T1000 (cell line): ENCODE data around the gene NKX1-2.

ENCODE experiments used
- DNase-seq: peaks from one replicate; lab custom pipeline; 2025; ENCODE audit warnings: mixed read lengths; lab: John Stamatoyannopoulos, UW

NKX1-2 gene

GRCh38 chr10:124450012-124450782 is at the start of gene NKX1-2:
Gene NKX1-2, minus strand, starts transcription at chr10:124450035. Its CDS starts 92 bp downstream, at chr10:124449943.
- DNase-seq, result no peak

DNA sequence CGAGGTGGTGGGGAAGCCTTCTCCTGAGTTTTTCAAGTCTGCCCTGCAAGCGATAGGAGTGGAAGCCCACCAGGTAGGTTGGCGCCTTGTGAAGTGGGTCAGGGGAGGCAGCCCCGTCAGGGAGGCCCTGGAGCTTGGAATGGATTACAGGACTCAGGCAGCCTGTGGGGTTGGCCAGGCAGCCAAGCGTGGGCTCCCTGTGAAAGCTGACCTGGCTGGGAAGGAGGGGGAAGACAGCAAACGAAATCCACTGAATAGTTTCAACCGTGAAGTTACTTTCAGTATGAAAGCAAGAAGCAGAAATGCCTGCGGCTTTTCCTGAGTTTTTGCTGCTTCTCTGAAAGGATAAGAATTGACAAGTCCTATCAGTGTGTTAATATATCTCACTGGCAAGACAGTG is 48.2 kb upstream of the NKX1-2 start:
- no peak for DNase-seq

DNA sequence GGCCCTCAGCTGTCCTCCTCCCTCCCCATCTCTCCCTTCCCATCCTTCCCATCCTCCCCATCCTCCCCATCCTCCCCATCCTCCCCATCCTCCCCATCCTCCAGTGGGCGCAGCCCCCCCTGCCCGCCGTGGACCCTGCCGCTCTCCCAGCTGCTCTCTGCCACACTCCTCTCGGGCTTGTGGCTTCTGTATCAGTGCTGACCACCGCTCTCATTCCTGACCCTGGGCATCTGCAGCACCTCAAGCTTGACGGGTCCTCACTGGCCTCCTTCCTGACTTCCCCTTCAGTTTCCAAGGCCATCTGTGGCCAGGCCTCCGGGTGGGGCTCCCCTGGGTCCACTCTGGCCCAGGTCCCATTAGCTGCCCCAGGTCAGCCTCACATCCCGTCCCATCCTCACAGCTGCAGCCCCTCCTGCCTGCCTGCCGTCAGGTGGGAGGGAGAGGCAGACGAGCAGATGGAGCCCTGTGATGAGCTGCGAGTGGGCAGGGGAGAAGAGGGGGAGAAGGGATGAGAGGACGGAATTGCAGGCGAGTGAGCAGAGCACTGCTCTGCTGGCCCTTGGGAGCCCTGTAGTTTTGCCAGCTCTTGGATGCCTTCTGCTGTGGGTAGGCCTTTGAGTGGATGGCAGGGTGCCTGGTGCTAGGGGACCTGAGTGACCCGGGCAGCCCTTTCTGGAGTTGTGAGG is 47.5 kb upstream of the NKX1-2 start:
- no peak for DNase-seq

DNA sequence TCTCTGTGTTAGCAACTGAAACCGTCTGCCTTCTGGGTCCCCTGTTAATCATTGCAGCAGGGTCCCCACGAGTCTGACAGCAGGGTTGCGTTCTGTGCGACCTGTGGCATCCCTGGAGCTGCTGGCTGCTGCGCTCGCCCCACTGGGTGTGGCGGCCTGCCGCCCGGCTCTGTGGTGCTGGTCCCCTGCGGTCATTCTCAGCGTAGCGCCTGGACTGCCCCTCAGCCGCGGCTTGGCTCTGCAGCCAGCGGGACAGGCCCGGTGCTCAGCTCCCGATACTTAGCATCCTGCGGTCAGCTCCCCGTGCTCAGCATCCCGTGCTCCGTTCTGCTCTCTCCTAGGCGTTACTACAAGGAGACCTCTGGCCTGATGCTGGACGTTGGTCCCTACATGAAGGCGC is 46.8 kb upstream of the NKX1-2 start:
- no peak for DNase-seq

DNA sequence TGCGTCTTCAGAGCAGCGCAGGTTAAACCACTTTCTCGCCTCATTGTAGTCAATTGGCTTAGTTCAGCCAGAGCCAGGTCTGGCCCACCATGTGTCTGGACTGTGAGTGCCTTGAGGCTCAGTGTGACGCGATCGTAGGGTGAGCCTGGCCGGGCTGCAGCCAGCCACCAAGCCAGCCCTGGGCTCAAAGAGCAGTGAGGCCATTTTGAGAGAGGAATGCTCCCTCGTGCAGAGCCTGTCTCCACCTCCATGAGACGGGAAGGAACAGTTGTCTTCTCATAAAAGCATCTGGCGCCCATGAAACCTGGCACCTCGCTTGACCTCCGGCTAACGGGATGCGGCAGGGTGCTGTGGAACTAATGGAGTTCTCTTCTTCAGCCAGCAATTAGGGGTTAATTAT is 46.3 kb upstream of the NKX1-2 start:
- DNase-seq, result no peak

GRCh38 chr10:124495725-124496124 is 45.9 kb upstream of the NKX1-2 start:
- DNase-seq, result no peak

DNA sequence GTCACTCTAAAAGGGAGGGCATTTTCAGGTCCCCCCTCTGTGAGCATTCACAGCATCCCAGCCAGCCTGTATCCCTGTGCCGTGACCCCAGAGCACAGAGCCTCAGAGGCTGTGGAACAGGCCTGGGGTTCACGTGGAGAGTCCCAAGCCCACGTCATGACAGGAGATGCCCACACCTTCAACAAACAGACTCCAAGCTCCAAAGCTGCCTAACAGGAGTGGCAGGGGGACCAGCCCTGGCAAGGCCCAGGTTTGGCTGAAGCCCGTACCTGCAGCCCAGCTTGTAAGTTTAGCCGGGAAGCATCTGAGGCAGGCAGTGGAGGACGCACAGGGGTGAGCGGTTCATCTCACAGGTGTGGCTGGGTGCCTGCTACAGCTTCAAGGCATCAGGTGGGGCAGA is 45.3 kb upstream of the NKX1-2 start:
- no peak for DNase-seq

DNA sequence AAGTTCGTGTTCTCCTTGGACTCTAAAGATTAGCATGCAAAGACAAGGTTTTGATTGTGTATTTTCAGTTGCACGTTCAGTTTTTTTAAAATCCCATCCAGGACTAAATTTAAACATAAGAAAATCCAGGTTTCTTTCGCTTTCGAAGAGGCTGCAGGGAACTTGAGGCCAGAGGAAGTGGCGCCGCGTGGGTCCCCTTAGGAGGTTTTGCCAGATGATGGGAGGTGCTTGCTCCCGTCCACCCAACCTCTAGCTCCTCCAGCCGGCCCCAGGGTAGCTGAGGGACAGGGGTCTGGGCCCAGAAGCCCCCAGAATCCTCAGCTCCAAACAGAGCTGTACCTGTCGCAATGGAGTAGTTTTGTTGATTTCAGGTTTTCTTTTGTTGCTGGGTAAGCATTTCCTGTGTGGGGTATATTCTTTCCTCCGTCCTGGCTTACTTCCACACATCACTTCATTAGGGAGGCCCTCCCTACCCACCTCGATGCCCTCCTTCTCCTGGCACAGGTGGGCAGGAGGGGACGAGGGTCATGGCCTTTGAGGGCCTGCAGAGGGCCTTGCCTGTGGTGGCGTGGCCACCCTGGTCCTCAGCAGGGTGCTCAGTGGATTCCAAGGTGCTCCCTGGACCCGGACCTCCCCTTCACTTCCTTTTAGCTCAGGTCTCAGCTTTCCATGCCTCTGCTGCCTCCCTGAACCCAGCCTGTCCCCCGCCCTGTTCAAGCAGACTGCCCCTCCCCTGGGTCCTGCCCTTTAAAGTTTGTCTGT is 44.4 kb upstream of the NKX1-2 start:
- DNase-seq, result no peak

DNA sequence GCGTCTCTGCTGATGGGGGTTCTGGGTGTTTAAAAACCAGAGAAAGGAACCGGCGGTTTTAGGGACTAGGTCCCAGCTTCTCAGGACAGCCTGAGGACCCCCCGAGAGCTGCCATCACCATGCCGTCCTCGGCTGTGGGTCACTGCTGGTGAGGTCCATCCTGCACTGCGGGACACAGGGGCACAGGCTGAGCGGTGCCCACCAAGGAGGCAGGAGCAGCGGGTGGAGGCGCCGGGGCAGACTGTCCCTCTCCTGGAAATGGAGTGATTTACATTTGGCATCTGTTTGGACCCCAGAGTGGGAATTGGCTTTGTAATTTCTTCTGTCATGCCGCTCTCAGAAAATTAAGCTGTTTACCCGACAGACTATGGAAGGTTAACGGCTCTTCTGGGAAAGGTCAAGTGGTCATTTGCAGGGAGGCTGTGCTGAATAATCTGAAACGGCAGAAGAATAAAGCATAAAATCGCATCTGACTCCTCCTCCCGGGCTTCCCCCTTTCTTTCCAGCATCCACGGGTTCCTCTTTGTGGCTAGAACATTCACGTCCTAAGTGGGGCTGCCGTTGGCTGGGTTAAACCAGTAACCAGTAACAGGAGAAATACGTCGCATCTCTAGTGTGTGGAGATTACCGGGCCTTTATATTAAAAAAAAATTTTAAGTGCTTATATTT is 43.5 kb upstream of the NKX1-2 start:
- DNase-seq, result no peak

DNA sequence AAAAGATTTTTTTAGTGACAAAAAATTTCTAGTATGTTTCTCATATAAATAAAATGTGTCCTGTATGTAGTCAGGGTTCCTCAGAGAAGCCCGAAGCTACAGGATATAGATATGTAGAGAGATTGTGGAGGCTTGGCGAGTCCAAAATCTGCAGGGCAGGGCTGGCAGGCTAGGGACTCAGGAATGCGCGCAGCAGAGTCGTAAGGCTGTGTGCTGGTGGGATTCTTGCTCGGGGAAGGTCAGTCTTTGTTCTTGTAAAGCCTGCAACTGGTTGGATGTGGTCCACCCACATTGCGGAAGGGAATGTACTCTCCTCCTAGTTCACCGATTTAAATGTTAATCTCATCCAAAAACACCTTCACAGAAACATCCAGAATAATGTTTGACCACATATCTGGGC is 42.4 kb upstream of the NKX1-2 start:
- no peak for DNase-seq

GRCh38 chr10:124491105-124491504 is 41.3 kb upstream of the NKX1-2 start:
- DNase-seq, result no peak

DNA sequence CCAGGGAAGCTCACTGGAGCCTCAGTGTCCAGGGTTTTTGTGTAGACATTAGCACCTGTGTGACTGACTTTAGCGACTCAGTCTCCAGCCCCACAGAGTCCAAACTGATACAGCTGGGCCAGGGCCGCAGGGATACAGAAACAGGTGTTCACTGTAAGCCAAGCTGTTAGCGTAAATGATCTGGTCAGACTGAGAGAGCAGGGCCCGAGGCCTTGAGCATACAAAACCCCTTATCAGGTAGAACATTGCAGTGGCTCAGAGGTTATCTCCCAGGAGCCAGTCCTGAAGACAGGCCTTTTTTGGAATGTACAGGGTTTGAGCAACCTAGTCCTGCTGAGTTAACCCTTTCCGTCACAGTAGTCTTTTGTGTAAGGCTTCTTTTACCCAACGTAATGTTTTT is 36.8 kb upstream of the NKX1-2 start:
- DNase-seq, result no peak

- no peak for DNase-seq
Observed at GRCh38 chr10:124484661-124485060, 34.8 kb upstream of the NKX1-2 start.

- DNase-seq, result no peak
Observed at GRCh38 chr10:124484031-124484430, 34.2 kb upstream of the NKX1-2 start.

GRCh38 chr10:124482876-124483275 is 33.0 kb upstream of the NKX1-2 start:
- no peak for DNase-seq

GRCh38 chr10:124482236-124482800 is 32.5 kb upstream of the NKX1-2 start:
- no peak for DNase-seq

- no peak for DNase-seq
Observed at GRCh38 chr10:124481717-124482116, 31.9 kb upstream of the NKX1-2 start.

- DNase-seq, result no peak
Observed at GRCh38 chr10:124480860-124481259, 31.0 kb upstream of the NKX1-2 start.

DNA sequence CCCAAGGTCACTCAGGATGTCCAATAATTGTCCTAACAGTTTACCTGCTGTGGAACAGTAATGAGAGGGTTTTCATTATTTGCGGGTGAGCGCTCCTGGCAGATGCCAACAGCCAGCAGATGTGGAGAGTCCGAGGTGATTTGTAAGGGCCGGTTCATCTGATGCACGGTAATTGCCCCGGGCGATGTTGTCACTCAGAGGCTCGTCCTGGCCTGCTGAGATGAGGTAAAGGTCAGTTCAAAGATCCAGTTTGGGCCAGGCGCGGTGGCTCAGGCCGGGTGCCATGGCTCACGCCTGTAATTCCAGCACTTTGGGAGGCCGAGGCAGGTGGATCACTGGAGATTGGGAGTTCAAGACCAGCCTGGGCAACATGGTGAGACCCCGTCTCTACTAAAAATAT is 28.7 kb upstream of the NKX1-2 start:
- no peak for DNase-seq

DNA sequence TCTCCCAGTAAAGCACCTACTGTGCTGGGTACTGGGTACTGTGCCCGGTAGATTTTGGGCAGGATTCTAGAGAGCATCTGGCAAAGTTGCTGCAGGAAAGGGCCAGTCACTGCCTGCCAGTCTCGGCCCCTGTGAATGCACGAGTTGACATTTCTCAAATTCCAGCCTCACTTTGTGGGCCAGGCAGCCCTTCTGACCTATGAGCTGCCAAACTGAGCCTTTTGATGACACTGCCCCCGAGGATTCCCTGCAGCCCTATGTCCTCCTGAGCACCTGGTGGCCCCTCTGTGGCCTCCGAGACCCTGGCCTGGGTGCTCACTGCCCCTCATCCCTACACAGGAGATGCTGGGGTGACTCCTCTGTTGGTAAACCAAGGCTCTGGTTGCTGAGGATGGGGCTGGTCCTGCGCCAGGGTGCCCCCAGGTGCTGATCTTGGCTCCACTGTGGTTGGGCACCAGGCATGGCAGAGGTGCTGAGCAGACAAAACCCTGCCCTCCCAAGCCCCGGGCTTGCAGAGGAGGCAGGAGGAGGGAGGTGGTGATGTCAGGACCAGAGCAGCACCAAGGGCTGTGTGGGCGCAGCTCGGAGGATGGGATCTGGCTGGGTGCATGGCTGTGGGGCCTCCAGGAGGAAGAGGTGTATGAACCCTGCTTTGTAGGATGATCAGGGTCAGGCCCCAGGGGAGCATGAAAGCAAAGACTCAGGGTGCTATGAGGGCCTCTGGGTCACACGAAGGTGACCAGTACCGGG is 28.0 kb upstream of the NKX1-2 start:
- no peak for DNase-seq

DNA sequence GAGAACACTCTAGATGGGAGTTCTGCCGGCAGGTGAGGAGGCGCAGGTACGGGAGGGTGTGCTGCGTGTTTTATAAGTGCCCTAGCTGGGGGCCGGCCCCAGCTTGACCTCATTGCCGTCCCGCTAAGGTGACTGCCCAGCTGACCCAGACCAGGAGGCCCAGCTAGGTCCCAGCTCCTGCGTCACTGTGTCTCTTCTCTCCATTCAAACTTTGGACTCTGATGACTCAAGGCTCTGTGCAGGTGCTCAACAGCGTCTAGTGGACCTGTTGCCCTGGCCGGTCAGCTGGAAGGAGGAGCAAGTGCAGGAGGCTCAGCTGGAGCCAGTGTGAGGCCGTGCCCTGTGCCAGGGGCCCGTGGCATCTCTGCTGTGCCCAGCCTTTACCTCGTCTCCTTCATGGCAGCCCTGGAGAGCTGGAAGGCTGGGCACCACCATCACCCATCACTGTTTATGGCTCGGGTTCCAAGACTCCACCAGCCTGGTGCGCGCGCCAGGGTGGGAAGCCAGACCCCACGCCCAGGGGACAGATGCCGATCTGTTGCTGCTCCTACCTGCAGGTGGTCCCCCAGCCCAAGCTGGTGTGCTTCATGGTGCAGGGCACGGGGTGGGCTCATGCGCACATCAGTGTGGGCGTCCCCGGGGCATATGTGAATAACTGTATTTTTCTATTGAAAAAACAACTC is 26.3 kb upstream of the NKX1-2 start:
- DNase-seq, result no peak
